ENCODE measurements around the gene P4HB.
A peak's percentile ranks its signal among the peaks of the same experiment; 100 is the strongest.

Gene P4HB

GRCh38 chr17:81860756-81861568 lies 627 bp upstream of the P4HB start:
- H3K27ac ChIP-seq (ENCODE audit: extremely low read depth, low read depth, low read length) = peak overlapping the region; percentile 90
- ChIA-PET POLR2A (interaction anchor here (0.6 to 1.2 kb wide), 12 partner anchors 9 to 177 kb away, joined by 3 to 17 read pairs (median 4); partner anchors contain the start of genes ARHGDIA, ARL16, DCXR and HGS), CTCF (interaction anchor here (1.7 kb wide), 1 partner anchor 9 kb away, joined by 4 read pairs; no protein-coding TSS in a partner anchor)
- peaks cover 36 to 73% of the 10 kb centered on the region in 2 experiments for H3K36me3 ChIP-seq (ENCODE audit: control insufficient read depth in 2 of 2, insufficient read depth in 1 of 2, low read length in 2 of 2)
- H3K4me3 ChIP-seq (ENCODE audit: low read depth, low read length) = peak overlapping the region; percentile 92
- peaks cover 7% of the 10 kb centered on the region for H3K4me1 ChIP-seq (ENCODE audit: control insufficient read depth, insufficient read depth, low read length)
- no peaks in the 10 kb centered on the region for H3K9me3 ChIP-seq (ENCODE audit: control insufficient read depth, insufficient read depth, low read depth, low read length)
- no peak for TF ChIP-seq ZNF677 (tag by site-specific recombination; IDR thresholded peaks at IDR 0.05)
- TF ChIP-seq ZBTB8A (tag by site-specific recombination; IDR thresholded peaks at IDR 0.05) = peak; percentile 29; the same call in 1 of the 2 replicates
- TF ChIP-seq ZFHX2 (tag by site-specific recombination; conservative IDR thresholded peaks at IDR 0.05) = peak; percentile 44; the same call in 1 of the 2 replicates
- TF ChIP-seq ZNF707 (tag by site-specific recombination; IDR thresholded peaks at IDR 0.05) = no peak
- TF ChIP-seq ZNF837 (tag by site-specific recombination; IDR thresholded peaks at IDR 0.05) = 0 out of 2 replicates have a peak, but pooled peaks have one; percentile 6
- no peak for TF ChIP-seq ZNF10 (tag by site-specific recombination; IDR thresholded peaks at IDR 0.05)
- no peak for TF ChIP-seq ZNF426 (tag by site-specific recombination; IDR thresholded peaks at IDR 0.05)
- no peak for TF ChIP-seq ZNF292 (tag by site-specific recombination; IDR thresholded peaks at IDR 0.05; ENCODE audit: borderline replicate concordance, low read depth)
- 0 out of 2 replicates have a peak, but pooled peaks have one; percentile 41 for TF ChIP-seq ZFP69B (tag by site-specific recombination; IDR thresholded peaks at IDR 0.05)
- TF ChIP-seq ZBTB21 (tag by site-specific recombination; IDR thresholded peaks at IDR 0.05) = peak; percentile 61
- no peak for TF ChIP-seq ZNF658 (tag by site-specific recombination; IDR thresholded peaks at IDR 0.05)
- TF ChIP-seq ZNF157 (tag by site-specific recombination; IDR thresholded peaks at IDR 0.05) = no peak
- TF ChIP-seq PRDM6 (tag by site-specific recombination; IDR thresholded peaks at IDR 0.05) = no peak
- TF ChIP-seq ZBTB26 (tag by site-specific recombination; optimal IDR thresholded peaks at IDR 0.05) = peak; percentile 98
- no peak for TF ChIP-seq ZNF610 (tag by site-specific recombination; IDR thresholded peaks at IDR 0.05; ENCODE audit: borderline replicate concordance)
- no peak for TF ChIP-seq ZNF777 (tag by site-specific recombination; IDR thresholded peaks at IDR 0.05; ENCODE audit: borderline replicate concordance)
- no peak; the same call in 1 of the 2 replicates for TF ChIP-seq PBX3 (CRISPR knock-in tag; IDR thresholded peaks at IDR 0.05)
- no peak for TF ChIP-seq ZBTB6 (tag by site-specific recombination; IDR thresholded peaks at IDR 0.05)
- TF ChIP-seq ZNF214 (tag by site-specific recombination; IDR thresholded peaks at IDR 0.05; ENCODE audit: borderline replicate concordance) = no peak
- no peak for TF ChIP-seq ZNF112 (tag by site-specific recombination; IDR thresholded peaks at IDR 0.05)
- no peak for TF ChIP-seq ZNF639 (tag by site-specific recombination; IDR thresholded peaks at IDR 0.05)
- TF ChIP-seq ZNF510 (tag by site-specific recombination; IDR thresholded peaks at IDR 0.05; ENCODE audit: insufficient replicate concordance) = no peak
- no peak; the same call in 1 of the 2 replicates for TF ChIP-seq ZNF423 (tag by site-specific recombination; IDR thresholded peaks at IDR 0.05)
- TF ChIP-seq ZNF645 (tag by site-specific recombination; IDR thresholded peaks at IDR 0.05) = no peak
- TF ChIP-seq IKZF3 (tag by site-specific recombination; IDR thresholded peaks at IDR 0.05) = no peak
- no peak for TF ChIP-seq ZNF585B (tag by site-specific recombination; IDR thresholded peaks at IDR 0.05)
- no peak for TF ChIP-seq BCL6B (tag by site-specific recombination; IDR thresholded peaks at IDR 0.05)
- TF ChIP-seq ZNF366 (tag by site-specific recombination; conservative IDR thresholded peaks at IDR 0.05) = no peak

Measured in HEK293 (cell line).